Measurements from ENCODE around the gene MAP4K1.
"Not testable (repeated sequence)": the region's sequence is repeated elsewhere in the genome, so short reads cannot be mapped to it uniquely, and the experiment has no call there.

Gene MAP4K1

GRCh38 chr19:38653028-38653571 lies 35.3 kb upstream of the MAP4K1 start:
- in situ Hi-C loops (cut with MboI; ENCODE audit: low sequenced_read_pairs) = no loop called here

GRCh38 chr19:38650911-38651584 lies 33.3 kb upstream of the MAP4K1 start:
- in situ Hi-C loops (cut with MboI; ENCODE audit: low sequenced_read_pairs) = no loop called here

- in situ Hi-C loops (cut with MboI; ENCODE audit: low sequenced_read_pairs) = no loop called here
Observed at GRCh38 chr19:38650172-38650775, 32.5 kb upstream of the MAP4K1 start.

- in situ Hi-C loops (cut with MboI; ENCODE audit: low sequenced_read_pairs) = loop anchor here (10.0 kb wide), 1 partner anchor 45 kb away; no protein-coding TSS in a partner anchor
Observed at GRCh38 chr19:38649305-38650171, 31.8 kb upstream of the MAP4K1 start.

GRCh38 chr19:38648769-38649304 lies 31.1 kb upstream of the MAP4K1 start:
- in situ Hi-C loops (cut with MboI; ENCODE audit: low sequenced_read_pairs) = loop anchor here (10.0 kb wide), 1 partner anchor 46 kb away; no protein-coding TSS in a partner anchor

- in situ Hi-C loops (cut with MboI; ENCODE audit: low sequenced_read_pairs) = loop anchor here (10.0 kb wide), 1 partner anchor 47 kb away; no protein-coding TSS in a partner anchor
Observed at GRCh38 chr19:38647966-38648768, 30.4 kb upstream of the MAP4K1 start.

GRCh38 chr19:38647368-38647965 lies 29.7 kb upstream of the MAP4K1 start, which contains the start of gene ACTN4:
Gene ACTN4 (plus strand): TSS chr19:38647649. CDS start chr19:38647746, 97 bp downstream.
- in situ Hi-C loops (cut with MboI; ENCODE audit: low sequenced_read_pairs) = loop anchor here (10.0 kb wide), 1 partner anchor 47 kb away; no protein-coding TSS in a partner anchor

GRCh38 chr19:38644719-38645118 lies 27.0 kb upstream of the MAP4K1 start:
- in situ Hi-C loops (cut with MboI; ENCODE audit: low sequenced_read_pairs) = loop anchor here (10.0 kb wide), 1 partner anchor 50 kb away; no protein-coding TSS in a partner anchor

GRCh38 chr19:38642176-38642575 lies 24.4 kb upstream of the MAP4K1 start:
- in situ Hi-C loops (cut with MboI; ENCODE audit: low sequenced_read_pairs) = loop anchor here (10.0 kb wide), 1 partner anchor 53 kb away; no protein-coding TSS in a partner anchor

GRCh38 chr19:38640368-38640767 lies 22.6 kb upstream of the MAP4K1 start:
- in situ Hi-C loops (cut with MboI; ENCODE audit: low sequenced_read_pairs) = loop anchor here (10.0 kb wide), 1 partner anchor 54 kb away; no protein-coding TSS in a partner anchor

GRCh38 chr19:38639679-38640078 lies 21.9 kb upstream of the MAP4K1 start:
- in situ Hi-C loops (cut with MboI; ENCODE audit: low sequenced_read_pairs) = loop anchor here (10.0 kb wide), 1 partner anchor 55 kb away; no protein-coding TSS in a partner anchor

GRCh38 chr19:38638461-38638860 lies 20.7 kb upstream of the MAP4K1 start:
- in situ Hi-C loops (cut with MboI; ENCODE audit: low sequenced_read_pairs) = no loop called here

GRCh38 chr19:38635483-38636399 lies 18.0 kb upstream of the MAP4K1 start:
- in situ Hi-C loops (cut with MboI; ENCODE audit: low sequenced_read_pairs) = no loop called here

- in situ Hi-C loops (cut with MboI; ENCODE audit: low sequenced_read_pairs) = no loop called here
Observed at GRCh38 chr19:38634757-38635482, 17.2 kb upstream of the MAP4K1 start.

- in situ Hi-C loops (cut with MboI; ENCODE audit: low sequenced_read_pairs) = no loop called here
Observed at GRCh38 chr19:38632476-38633213, 14.9 kb upstream of the MAP4K1 start.

- in situ Hi-C loops (cut with MboI; ENCODE audit: low sequenced_read_pairs) = not testable (repeated sequence)
Observed at GRCh38 chr19:38631811-38632475, 14.2 kb upstream of the MAP4K1 start.
